ENCODE results near the gene SRP9.
"Not testable (repeated sequence)": the region's sequence is repeated elsewhere in the genome, so short reads cannot be mapped to it uniquely, and the experiment has no call there.

SRP9 gene

DNA sequence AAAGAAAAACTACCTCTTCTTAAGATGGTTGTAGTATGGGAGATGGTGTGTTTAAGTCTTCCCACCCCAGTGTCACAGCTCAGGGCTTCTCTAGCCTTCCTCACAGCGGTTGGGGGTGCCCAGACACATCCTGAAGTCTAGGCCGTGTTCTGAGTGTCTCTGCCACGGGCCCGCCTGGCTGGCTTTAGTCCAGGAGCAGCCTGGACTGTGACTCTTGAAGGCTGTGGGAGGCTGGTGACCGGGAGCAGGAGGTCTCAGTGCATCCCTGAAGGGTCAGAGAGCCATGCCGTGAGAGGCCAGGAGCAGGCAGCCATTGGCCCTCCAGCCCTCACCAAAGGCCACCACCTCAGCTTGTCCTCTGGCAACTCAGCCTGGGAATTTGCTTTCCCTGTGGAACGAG, 36.8 kb downstream of the SRP9 start:
- DNase-seq (ENCODE audit: low read depth in 2 of 2) = no peak

DNA sequence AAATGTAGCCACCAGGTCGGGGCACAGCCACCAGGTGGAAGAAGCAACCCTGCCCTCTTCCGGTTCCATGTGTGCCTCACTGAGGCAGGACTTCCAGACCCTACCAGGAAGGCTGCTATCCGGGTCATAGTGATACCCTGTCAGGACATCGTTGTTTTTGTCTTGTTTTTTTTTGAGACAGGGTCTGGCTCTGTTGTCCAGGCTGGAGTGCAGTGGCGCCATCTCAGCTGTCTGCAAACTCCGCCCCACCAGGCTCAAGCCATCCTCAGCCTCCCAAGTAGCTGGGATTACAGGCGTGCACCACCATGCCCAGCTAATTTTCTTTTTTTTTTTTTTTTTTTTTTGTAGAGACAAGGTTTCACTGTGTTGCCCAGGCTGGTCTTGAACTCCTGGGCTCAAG, 37.5 kb downstream of the SRP9 start:
- not testable (repeated sequence) for DNase-seq (ENCODE audit: low read depth in 2 of 2)

DNA sequence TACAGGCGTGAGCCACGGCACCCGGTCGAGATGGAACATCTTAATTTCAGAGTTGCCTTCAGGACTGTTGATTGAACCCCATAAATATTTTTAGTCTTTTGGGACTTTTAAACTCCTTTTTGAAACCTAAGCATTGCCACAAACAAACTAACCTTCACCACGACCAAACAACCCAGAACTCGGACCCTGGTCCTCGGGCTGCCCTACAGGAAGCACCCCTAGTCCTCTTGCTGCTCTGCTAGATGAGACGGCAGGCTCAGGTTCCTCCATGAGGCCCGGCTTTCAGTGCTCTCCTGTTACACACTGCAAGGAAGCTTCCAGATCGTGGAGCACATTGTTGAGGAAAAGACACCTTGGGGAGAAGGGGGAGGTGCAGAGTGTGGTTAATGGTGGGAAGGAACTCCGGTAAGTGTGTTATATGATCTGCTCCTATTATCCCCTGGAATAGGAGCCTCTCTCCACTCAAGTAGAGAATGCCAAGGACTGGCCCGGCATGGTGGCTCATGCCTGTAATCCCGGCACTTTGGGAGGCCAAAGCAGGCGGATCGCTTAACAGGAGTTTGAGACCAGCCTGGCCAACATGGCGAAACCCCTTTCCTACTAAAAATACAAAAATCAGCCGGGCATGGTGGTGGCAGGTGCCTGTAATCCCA, 38.0 kb downstream of the SRP9 start:
- no peak for DNase-seq (ENCODE audit: low read depth in 2 of 2)

DNA sequence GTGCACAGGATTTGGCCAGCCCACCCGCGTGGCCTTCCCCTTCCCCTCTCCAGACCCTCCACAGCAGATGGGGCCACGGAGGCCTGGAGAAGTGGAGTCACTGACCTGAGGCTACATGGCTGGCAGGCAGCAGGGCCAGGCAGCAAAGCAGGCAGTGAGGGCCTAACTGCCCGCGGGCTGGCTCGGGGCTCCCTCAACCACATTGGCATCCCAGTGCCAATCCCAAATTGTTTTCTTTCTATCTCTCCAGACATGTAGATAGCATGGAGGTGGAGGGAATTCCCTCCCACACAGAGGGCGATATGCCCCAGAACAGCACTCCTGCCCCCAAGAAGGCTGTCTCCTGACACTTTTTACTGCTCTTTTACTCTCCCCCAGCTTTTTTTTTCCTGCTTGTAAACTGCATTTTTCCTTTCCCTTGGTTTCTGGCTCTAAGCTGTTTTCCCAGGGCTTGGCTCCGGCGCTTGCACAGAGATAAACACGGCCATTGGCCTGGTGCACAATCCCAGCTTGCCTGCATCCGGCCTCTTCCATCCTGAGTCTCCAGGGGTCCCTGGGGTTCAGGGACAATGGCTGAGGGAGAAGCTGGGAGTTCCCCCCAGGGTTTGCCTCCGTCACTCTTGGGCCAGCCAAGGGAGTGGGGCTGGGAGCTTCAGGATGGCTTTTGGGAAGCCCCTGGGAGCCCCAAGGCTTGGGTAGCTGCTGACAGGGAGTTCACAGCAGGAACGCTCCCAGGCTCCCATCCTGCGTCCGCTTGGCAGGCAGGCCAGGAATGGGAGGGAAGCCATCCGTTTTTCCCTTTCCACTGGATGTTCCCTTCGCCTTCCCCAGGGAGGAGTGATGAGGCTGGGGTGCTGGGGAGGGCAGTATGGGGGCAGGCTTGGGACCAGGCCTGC, 39.3 kb downstream of the SRP9 start:
- DNase-seq (ENCODE audit: low read depth in 2 of 2) = no peak

DNA sequence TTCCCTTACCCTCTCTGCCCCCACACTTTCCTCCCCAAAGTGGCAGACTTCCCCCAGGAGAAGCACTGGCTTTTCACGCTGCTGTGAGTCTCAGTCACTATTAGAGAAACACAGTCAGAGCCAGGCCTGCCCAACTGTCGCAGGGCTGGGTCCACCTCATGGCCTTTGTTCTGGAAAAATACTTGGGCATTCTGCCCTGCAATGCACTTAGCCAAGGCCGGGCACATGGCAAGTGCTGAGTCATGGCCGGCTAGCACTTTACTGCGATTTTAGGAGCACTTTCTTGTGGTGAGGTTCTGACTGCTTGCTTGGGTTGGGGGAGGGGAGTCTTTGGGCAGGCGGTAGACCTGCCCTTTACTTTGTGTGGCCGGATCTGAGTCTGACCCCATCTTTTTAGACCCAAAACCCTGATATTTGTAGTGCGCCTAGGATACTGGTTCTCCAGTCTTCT, 40.0 kb downstream of the SRP9 start:
- no peak for DNase-seq (ENCODE audit: low read depth in 2 of 2)

DNA sequence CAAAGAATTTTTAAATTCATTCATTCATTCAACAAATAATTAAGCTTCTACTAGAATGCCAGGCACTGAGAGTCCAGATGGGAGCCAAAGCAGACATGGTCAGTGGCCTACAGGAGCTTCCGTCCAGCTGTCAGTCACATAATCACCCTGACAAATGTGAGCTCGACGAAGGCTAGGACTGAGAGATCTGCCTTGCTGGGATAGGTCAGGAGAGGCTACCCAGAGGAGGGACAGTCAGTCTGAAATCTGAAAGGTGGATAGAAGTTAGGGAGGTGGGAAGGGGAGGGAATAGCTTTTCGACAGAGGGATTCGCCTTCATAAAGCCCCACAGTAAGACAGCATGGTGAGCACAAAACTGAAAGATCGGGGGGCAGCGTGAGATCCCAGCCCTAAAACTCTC, 40.6 kb downstream of the SRP9 start:
- no peak for DNase-seq (ENCODE audit: low read depth in 2 of 2)

DNA sequence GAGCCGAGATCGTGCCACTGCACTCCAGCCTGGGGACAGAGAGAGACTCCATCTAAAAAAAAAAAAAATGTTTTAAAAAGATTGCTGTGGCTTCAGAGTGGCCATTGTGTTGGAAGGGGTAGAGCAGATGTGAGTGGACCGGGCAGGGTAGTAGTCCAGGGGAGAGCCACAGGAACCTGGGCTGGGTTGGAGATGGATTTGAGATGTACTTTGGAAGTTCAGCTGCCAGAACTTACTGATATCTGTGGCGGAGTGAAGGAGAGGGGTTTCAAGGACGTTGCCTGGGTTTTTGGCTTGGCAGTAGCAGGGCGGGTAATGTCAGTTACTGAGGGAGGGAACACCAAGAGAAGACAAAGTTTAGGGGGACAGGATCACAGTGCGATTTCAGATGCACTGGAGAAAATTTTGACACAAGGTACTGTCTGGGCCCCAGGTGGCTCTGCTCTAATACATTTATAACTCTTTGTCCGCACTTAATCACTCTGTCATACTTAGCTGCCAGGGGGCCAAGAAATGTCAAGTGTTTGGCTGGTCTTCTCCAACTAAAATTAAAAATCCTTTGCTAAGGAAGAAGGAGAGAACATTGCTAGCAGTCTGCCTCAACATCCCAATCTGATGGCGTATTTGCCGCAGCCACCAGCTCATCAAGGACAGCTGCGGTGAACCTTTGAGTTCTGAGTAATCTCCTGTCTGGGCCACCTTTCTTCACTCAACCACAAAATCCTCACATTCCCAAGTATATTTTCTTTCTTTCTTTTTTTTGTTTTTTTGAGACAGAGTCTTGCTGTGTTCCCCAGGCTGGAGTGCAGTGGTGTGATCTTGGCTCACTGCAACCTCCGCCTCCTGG, 41.9 kb downstream of the SRP9 start:
- no peak for DNase-seq (ENCODE audit: low read depth in 2 of 2)

DNA sequence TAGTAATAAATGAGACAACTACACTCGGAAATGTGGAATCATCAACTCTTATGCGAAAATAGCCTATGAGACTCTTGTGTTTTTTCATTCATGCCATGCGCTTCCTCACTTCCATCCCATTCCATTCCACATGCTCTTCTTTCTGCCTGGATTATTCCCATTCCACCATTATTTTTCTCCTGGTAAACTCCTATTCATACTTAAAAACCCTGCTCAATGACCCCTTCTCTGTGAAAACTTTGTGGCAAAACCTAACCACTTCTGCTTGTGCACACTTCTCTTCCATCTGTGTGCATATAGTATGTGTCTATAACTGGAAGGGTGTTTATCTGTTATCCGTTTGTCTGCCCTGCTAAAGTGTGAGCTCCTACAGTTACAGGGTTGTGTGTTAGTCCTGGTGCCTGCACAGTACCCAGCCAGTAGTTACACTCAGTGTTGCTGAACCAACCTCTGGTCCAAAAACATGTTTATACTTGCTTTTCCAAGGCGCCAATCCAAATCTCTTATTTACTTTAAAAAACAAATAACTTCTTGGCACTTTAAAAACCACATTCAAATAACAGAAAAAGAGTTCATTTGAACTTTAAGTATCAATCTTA, 43.0 kb downstream of the SRP9 start:
- DNase-seq (ENCODE audit: low read depth in 2 of 2) = no peak

DNA sequence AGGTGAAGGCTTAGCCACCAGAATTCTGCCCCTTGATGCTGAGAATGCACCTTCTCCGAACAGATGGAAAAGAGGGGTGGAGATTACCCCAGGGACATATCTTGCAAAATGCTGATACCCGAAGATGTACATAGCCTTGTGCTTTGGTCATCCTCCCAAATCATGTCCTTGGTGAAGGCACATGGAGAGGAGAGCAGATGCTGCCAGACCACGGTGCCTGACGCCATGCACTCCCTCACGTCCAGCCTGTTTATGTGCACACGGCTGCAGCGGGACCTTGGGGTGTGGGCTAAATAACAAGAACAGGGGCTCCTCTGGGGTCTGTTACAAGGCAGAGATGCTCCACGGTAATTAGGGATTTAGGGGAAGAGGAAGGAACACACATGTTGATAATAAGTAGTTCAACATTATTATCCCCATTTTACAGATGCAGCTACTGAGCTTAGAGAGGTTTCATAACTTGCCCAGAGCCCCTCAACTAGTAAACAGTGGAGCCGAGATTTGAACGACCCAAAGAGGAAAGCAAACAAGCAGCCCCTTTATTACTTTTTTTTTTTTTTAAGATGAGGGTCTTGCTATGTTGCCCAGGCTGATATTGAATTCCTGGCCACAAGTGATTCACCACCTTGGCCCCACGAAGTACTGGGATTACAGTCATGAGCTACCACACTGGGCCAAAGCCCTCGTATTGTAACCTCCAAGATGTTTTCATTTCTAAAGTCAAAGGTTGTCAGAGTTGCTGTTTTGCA, 45.2 kb downstream of the SRP9 start:
- no peak for DNase-seq (ENCODE audit: low read depth in 2 of 2)

DNA sequence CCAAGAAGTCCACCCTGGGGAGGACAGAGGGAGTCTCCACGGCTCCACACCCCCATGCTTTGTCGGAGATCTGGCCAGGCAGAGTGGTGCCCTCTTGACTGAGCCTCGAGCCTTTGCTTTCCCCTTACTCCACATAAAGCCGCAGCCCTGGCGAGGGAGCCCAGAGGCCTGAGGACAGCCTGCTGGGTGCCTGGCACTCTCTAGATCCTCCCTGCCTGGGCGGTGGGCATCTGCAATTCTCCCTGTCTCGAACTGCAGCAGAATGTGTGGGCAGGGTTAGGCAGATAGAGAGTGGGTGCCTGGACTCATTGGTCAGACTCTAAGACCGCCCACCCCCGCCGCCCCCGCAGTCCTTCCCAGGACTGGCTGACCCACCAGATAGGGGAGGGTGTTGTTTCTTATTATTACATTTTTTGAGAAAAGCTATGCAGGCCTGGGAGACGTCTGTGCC, 46.2 kb downstream of the SRP9 start:
- DNase-seq (ENCODE audit: low read depth in 2 of 2) = no peak

DNA sequence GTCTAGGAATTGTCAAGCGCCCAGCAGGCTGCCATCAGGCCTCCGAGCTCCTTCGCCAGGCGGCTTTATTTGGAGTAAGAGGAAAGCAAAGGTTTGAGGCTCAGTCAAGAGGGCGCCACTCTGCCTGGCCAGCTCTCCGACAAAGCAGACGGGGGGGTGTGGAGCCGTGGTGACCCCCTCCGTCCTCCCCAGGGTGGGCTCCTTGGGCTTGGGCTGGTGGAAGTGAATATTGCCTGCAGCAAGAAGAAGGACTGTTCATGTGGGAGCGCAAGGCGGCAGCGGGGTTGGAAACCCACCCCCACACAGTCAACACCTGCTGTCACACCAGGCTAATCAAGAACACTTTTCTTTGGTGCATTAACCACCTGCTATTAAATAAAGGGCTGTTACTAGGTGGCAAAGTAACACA, 46.9 kb downstream of the SRP9 start:
- no peak for DNase-seq (ENCODE audit: low read depth in 2 of 2)

DNA sequence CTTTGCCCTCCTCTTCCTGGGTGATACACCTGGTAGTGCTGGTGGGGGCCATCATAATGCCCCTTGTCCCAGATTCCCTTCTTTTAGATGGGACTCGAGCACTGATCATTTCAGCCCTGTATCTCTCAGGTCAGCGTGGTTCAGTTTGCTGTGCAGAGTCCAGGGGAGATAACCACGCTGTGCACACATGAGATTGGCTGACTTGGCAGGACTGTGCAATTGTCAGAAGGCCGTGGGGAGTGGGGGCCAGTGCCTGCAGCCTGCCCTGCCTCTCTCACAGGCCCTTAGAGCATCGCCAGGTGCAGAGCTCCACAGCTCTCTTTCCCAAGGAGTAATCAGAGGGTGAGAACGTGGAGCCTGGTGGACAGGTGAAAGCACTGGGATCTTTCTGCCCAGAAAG, 47.5 kb downstream of the SRP9 start:
- DNase-seq (ENCODE audit: low read depth in 2 of 2) = no peak

DNA sequence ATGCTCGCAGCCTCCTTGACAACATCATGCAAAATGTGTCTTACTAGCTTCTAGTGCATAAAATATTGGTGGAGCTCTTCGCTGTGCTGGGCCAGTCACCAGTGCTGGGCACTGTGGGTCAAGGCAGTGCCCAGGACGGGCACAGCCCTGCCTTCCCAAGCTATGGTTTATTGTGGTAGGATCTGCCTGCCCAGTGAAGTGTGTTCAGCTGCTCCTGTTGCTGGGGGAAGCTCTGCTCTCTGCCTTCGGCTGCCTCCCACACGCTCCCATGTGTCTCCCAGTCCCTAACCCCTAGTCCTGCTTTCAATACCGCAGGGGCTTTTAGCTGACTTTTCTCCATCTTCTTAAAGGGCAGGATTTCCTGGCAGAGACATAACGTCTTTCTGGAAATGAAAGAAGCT, 48.0 kb downstream of the SRP9 start:
- DNase-seq (ENCODE audit: low read depth in 2 of 2) = no peak

DNA sequence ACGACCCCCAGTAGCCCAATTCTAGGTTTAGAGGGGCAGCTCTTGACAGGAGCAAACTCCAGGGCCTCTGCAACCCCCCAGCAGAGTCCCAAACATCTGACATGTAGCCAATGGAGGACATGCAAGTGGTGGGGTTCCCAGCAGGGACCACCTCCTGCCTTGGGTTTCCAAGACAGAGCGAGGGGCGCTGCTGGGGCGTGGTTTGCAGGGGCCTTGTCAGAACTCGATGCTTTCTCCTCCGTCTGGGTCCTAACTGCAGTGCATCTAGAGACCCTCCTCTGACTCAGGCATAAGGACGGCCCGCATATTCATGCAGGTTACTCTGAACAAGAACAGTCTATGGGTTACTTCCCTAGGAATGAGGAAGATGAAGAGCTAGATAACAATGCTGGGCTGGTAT, 49.5 kb downstream of the SRP9 start:
- DNase-seq (ENCODE audit: low read depth in 2 of 2) = no peak

DNA sequence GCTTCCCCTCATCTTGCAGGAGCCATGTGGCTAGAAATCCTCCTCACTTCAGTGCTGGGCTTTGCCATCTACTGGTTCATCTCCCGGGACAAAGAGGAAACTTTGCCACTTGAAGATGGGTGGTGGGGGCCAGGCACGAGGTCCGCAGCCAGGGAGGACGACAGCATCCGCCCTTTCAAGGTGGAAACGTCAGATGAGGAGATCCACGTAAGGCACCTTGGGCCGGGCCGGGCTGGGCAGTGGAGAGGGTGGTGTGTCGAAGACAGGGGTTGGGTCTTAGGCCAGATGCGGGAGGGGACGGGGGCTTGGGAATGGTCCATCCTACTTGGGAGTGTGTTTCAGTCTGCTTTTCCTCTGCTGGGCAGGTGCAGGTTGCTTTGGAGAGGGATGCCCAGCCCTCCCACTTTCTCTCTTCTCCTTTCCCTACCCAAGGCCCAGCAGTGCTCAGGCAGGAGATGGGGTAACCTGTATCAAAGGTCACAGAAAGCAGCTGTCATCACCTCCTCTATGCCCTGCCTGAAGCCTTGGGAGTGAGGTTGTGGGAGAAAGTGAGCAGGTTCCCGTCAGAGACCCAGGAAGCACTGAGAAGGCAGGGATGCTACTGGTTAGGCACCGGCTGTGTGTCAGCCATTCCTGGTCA, 51.2 kb downstream of the SRP9 start:
- DNase-seq (ENCODE audit: low read depth in 2 of 2) = no peak

DNA sequence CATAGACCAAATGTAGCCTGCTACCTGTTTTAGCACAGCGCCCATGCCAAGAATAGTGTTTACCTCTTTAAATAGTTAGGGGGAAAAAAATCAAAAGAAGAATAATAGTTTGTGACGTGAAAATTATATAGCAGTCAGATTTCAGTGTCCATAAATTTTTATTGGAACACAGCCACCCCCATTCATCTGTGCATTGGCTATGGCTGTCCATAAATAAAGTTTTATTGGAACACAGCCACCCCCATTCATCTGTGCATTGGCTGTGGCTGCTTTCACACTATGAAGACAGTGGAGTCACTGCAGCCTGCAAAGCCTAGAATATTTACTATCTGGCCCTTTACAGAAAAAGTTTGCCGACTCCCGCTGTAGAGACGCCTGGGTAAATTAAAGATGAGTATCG, 53.2 kb downstream of the SRP9 start:
- no peak for DNase-seq (ENCODE audit: low read depth in 2 of 2)

DNA sequence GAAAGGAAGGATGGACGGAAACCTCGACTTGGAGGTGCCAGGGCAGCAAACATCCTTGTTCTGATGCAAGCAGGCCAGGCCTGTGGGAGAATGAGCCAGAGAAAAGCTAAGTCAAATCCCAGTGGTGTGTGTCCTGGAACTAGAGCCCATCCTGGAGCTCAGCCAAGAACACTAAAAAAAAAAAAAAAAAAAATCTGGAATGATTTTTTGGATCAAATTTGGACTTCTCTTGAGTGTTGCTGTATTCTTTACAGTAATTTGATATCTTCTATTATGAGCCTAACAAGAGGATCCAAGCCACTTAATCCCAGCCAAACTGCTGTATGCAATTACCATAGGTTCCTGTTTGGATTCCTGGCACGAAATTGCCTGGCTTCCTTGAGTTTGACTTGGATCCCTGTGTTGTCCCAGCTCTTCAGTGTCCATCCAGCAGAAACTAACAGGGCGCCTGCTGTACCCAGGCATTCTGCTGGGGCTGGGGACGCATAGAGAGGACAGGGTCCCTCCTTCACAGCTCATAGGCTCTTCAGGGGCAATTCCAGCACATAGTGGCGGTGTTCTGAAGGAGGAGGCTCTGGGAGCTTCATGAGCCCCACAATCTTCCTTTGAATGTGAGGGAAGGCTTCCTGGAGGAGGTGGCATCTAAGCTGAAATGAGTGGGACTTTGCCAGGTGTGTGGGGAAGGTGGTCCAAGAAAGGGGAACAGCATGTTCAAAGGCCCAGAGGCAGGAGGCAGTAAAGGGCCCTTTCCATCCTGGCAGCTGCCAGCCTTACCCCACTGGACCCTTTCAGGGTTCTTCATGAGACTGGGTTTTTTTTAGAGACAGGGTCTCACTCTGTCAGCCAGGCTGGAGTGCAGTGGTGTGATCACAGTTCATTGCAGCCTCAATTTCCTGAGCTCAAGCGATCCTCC, 57.0 kb downstream of the SRP9 start:
- DNase-seq (ENCODE audit: low read depth in 2 of 2) = no peak

DNA sequence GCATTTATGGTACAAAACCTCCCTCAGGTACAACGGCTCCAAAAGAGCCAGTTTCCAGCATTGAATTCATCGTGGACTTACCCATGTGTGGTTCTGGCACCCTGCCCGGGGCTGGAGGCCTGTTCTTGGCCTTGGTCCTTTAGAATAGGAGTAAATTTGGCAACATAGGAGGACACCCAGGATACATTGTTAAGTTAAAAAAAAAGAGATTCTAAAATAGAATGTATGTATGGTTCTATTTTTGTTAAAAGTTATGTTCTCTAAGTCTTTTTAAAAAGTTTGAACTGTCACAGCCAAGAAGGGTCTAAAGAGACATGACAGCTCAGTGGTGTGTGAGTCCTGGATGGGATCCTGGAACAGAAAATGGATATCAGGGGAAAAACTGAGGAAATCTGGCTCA, 58.2 kb downstream of the SRP9 start:
- no peak for DNase-seq (ENCODE audit: low read depth in 2 of 2)

DNA sequence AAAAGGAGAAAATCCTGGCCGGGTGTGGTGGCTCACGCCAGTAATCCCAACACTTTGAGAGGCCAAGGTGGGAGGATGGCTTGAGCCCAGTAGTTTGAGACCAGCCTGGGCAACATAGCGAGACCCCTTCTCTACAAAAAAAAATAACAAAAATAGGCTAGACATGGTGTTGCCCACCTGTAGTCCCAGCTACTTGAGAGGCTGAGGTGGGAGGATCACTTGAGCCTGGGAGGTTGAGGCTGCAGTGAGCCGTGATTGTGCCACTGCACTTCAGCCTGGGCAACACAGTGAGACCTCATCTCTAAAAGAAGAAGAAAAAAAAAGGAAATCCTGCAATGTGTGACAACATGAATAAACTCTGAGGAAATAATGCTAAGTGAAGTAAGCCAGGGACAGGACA, 58.7 kb downstream of the SRP9 start:
- DNase-seq (ENCODE audit: low read depth in 2 of 2) = not testable (repeated sequence)

DNA sequence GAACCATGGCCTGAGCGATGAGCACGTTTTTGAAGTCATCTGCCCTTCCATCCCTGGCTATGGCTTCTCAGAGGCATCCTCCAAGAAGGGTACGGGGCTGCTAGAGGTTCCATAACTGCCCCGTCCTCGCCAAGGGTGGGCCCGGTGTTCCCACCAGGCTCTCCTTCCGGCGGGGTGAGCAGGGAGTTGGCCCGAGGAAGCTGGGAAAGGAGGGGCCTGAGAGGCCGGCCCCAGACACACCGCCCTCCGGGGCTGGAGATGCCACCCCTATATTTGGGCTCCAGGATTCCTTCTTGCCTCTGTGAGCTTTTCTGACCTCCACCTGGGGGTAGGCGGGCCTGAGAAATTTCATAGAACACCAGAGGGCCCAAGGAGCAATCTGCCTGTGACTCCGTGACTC, 61.2 kb downstream of the SRP9 start:
- no peak for DNase-seq (ENCODE audit: low read depth in 2 of 2)
